Mucosa of rectum (tissue), 2 donors: ENCODE measurements around the gene FBXO41.

ENCODE experiments used
- H3K27ac ChIP-seq, 2 donors: one replicate each; pipeline ENCODE4 v1.7.0; 2013; ENCODE audit warnings: inconsistent platforms in 2 of 2, low read depth in 2 of 2, low read length in 2 of 2
- H3K27me3 ChIP-seq, 2 donors: one replicate each; pipeline ENCODE4 v1.7.0; 2013; ENCODE audit warnings: low read length in 2 of 2; ENCODE audit not compliant: control insufficient read depth in 2 of 2, insufficient read depth in 2 of 2
- H3K36me3 ChIP-seq, 2 donors: one replicate each; pipeline ENCODE4 v1.7.0; 2013; ENCODE audit warnings: low read length in 2 of 2; ENCODE audit not compliant: control insufficient read depth in 2 of 2, insufficient read depth in 2 of 2
- H3K4me1 ChIP-seq, 2 donors: one replicate each; pipeline ENCODE4 v1.7.0; 2013; ENCODE audit warnings: low read length in 2 of 2, mild to moderate bottlenecking in 1 of 2; ENCODE audit not compliant: control insufficient read depth in 2 of 2, insufficient read depth in 2 of 2
- H3K4me3 ChIP-seq, 2 donors: one replicate each; pipeline ENCODE4 v1.7.0; 2013; ENCODE audit warnings: low read length in 2 of 2
- H3K9ac ChIP-seq, 2 donors: one replicate each; pipeline ENCODE4 v1.7.0; 2013; ENCODE audit warnings: low read length in 2 of 2, low read depth in 1 of 2, mild to moderate bottlenecking in 1 of 2
- H3K9me3 ChIP-seq, 2 donors: one replicate each; pipeline ENCODE4 v1.7.0; 2013; ENCODE audit warnings: low read length in 2 of 2; ENCODE audit not compliant: control insufficient read depth in 2 of 2
- donor health status: healthy.
- donor health status: Normal muscosa, but diverticular disease.

FBXO41 gene

DNA sequence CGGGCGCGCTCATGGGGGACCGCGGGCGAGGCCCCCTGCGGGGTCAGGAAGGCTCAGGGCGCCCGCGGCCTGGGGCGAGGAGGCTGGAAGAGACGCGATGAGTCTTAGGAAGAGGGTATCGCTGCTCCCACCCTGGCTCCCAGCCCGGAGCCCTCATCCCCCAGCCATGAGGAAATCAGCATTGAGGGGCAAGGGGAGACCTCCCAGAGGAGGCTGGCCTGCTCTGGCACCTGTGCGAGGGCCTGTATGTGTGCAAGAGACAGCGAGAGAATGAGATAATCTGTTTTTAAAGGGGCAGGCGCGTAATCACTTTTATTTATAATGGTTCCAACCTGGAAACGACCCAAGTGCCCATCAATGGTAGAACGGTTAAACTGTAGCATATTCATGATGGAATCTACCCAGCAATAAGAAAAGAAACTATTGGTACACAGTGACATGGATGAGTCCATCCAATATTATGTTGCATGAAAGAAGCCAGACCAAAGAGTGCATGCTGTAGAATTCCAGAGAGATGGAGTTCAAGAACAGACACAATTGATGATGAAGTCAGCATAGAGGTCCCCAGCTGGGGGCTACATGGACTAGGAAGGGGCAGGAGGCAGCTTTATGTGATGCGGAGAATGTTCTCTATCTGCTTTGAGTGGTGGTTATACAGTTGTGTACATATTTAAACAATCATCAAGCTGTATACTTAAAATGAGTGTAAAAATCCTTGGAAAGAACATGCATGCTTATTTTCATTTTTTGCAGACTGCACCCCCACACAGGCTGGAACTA, 14.4 kb downstream of the FBXO41 start:
- Histone ChIP-seq H3K4me3 (peak overlapping the region; percentile 53 to 65), H3K9ac (peak overlapping the region; percentile 41 to 68), H3K4me1 (peaks cover 5 to 8% of the 10 kb centered on the region in 2 donors), H3K27ac (no peak overlapping the region), H3K36me3 (no peaks in the 10 kb centered on the region), H3K9me3 (no peaks in the 10 kb centered on the region), H3K27me3 (peaks cover 0 to 2% of the 10 kb centered on the region in 2 donors)

DNA sequence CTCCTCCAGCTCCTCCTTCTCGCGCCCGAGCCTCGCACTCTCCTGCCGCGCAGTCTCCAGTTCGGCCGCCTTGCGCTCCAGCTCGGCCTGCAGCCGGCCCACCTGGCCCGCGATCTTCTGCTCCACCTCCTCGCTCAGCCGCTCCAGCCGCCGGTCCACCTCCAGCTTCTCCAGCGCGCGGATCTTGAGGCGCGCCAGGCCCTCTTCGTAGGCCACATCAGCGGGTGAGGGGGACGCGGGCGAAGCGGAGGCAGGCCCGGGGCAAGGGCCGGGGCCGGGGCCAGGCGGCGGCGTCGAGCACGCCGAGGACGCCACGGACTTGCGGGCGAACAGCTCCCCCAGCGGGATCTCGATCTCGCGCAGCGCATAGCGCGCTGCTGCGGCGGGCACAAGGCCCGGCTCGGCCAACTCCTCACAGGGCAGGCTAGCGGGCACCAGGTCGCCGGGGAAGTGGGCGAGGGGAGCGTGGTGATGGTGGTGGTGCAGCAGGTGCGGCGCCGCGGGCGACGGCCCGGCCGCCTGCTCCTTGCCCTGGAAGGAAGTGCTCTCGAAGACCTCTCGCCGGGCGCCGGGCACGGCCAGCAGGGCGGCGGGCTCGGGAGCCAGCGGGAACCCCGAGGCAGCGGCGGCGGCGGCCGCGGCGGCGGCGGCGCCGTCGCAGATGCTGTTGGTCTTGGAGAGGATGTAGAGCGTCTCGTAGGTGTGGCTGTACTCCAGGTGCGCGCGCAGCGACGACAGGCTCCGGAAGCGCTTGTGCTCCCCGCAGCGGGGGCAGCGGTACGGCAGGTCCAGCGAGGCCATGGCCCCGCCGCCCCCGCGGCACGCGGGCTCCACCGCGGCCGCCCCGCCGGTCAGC, 15.2 kb downstream of the FBXO41 start:
- H3K4me1 ChIP-seq, result peaks cover 5 to 8% of the 10 kb centered on the region in 2 donors
- H3K4me3 ChIP-seq, result peak overlapping the region; percentile 53 to 65
- H3K9ac ChIP-seq, result peak overlapping the region; percentile 41 to 68
- no peaks in the 10 kb centered on the region for H3K9me3 ChIP-seq
- H3K27ac ChIP-seq, result peak overlapping the region in 1 of 2 donors; percentile 16
- H3K36me3 ChIP-seq, result no peaks in the 10 kb centered on the region
- H3K27me3 ChIP-seq, result peaks cover 0 to 2% of the 10 kb centered on the region in 2 donors

DNA sequence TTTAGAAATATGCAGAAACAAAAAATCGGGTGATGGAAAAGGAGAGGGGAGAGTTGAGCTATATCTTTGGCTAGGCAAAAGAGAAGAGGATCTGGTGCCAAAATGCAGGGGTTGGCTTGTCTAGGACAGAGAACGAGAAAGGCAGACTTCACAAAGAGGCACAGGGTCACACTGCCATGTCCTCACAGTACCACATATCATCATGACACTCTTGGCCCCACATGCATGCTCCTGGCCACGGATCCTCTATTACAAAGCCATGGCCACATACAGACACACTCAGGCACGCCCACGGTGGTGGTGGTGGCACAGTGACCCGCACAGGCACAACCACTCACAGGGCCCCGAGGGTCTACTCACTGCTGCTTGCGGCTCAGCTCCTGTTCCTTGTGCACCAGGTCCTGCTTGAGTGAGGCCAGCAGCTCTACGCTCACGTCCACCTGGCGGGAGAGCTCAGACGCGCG, 15.9 kb downstream of the FBXO41 start:
- H3K9me3 ChIP-seq, result no peaks in the 10 kb centered on the region
- no peak overlapping the region for H3K27ac ChIP-seq
- H3K36me3 ChIP-seq, result no peaks in the 10 kb centered on the region
- peaks cover 5 to 8% of the 10 kb centered on the region in 2 donors for H3K4me1 ChIP-seq
- H3K9ac ChIP-seq, result no peak overlapping the region
- H3K27me3 ChIP-seq, result peaks cover 0 to 2% of the 10 kb centered on the region in 2 donors
- peak overlapping the region; percentile 22 to 56 for H3K4me3 ChIP-seq

DNA sequence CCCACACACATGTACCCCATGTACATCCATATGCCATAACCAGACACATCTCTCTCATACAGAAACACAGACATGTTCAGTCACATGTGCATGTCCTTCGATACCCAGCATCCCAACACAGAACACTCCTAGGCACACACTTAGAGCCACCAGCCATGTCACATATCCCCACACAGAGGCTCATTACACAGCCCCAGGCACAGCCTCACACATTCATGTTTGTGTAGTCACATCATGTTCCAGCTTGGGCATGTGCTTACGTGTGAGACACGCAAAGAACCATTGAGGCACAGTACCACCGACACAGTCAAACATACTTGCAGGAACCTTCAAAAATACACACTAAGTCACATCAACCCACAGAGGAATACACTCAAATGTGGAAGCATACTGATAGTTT, 17.3 kb downstream of the FBXO41 start:
- Histone ChIP-seq H3K27ac (no peak overlapping the region), H3K4me3 (no peak overlapping the region)

DNA sequence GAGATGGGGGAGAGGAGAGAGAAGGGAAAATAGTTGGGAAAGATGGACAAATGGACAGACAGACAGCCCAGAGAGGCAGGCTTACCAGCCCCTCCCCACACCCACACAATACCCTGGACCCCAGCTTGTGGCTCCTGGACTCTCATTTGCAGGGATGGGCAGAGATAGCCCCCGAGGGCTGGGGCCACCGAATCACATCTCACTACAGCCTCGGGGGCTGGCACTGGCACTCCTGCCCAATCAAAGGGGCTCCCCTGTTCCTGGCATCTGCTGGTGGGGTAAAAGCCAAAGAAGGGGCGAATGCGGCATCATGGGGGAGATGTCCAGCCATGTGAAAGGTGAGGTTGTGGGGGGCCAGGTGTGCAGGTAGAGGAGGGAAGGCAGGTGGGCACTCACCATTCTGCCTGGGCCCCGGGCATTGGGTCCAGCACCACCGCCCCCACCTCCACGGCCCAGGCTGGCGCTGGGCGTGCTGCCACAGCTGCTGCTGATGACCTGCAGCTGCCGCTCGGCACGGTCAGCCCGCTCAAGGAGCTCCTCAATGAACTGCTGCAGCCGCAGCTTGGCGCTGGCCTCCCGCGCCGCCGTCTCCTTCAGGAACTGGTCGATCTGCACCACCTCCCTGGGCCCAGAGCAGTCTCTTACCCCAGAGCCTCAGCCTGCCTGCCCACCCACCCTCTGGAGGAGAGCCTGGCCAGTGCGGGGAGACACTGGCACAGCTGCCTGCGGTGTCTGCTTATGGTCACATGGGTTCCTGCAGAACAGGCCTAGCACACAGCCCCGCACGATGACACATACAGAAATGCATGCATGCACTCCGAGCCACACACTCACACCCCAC, 18.0 kb downstream of the FBXO41 start:
- no peak overlapping the region for H3K4me3 ChIP-seq
- no peak overlapping the region for H3K27ac ChIP-seq
- H3K27me3 ChIP-seq, result peaks cover 0 to 2% of the 10 kb centered on the region in 2 donors
- no peaks in the 10 kb centered on the region for H3K36me3 ChIP-seq
- H3K9ac ChIP-seq, result no peak overlapping the region
- no peaks in the 10 kb centered on the region for H3K9me3 ChIP-seq
- H3K4me1 ChIP-seq, result peaks cover 5 to 8% of the 10 kb centered on the region in 2 donors

More for the DNA sequence above, 17.3 kb downstream of the FBXO41 start:
- peaks cover 5 to 8% of the 10 kb centered on the region in 2 donors for H3K4me1 ChIP-seq
- H3K27me3 ChIP-seq, result peaks cover 0 to 2% of the 10 kb centered on the region in 2 donors
- H3K9me3 ChIP-seq, result no peaks in the 10 kb centered on the region
- H3K9ac ChIP-seq, result no peak overlapping the region
- H3K36me3 ChIP-seq, result no peaks in the 10 kb centered on the region

DNA sequence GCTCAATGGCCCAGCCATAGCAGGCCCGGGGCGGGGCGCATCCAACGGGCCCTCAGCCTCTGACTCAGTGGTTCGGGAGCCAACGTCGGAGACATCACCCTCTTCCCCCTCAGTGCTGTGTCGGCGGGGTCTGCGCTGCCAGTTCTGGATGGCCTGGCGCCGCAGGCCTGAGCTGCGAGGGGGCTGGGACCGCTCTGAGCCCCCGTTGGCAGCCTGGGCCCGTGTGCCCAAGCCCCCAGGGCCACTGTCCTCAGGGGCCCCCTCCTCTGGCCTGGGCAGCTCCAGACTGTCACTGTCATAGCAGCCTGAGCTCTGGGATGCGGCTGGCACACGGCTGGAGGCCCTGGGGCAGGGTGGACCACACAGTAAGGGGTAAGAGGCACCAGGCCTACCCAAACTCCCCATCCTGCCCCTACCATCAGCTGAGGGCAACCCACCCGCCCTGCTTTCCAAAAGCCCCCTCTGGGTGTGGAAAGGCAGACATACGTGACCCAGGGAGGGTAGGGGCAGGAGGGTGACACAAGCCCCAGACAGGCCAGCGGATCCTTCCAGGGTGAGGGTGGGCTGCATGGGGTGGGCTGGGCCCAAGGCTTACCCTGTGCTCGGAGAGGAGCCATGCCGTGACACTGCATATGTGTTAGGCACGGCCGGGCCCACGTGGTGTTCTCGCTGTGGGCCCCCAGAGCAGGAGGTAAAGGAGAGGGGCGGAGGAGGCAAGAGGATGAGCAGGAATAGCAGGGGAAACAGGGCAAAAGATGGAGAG, 18.8 kb downstream of the FBXO41 start:
- no peaks in the 10 kb centered on the region for H3K9me3 ChIP-seq
- H3K27me3 ChIP-seq, result peaks cover 0 to 2% of the 10 kb centered on the region in 2 donors
- H3K27ac ChIP-seq, result no peak overlapping the region
- peaks cover 5 to 8% of the 10 kb centered on the region in 2 donors for H3K4me1 ChIP-seq
- no peak overlapping the region for H3K9ac ChIP-seq
- H3K4me3 ChIP-seq, result no peak overlapping the region
- no peaks in the 10 kb centered on the region for H3K36me3 ChIP-seq

DNA sequence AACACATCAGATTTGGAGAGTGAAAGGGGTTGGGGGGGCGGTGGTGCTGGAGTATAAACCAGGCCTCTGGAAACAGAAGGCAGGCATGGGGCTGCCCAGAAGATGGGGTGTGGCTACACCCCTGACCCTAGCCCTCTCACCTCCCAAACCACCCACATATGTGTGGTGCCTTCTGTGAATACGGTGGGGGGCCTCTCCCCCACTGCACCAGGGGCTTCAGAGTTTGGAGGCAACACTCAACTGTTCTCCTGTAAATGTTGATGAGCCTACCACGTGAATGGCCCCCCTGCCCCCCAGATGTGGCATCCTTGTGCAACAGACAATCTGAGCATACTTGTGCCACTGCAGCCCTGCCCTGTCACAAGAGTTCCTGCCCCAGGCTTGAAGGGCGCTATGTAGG, 19.5 kb downstream of the FBXO41 start:
- no peak overlapping the region for H3K27ac ChIP-seq
- H3K9me3 ChIP-seq, result no peaks in the 10 kb centered on the region
- peaks cover 0 to 2% of the 10 kb centered on the region in 2 donors for H3K27me3 ChIP-seq
- no peak overlapping the region for H3K9ac ChIP-seq
- H3K4me3 ChIP-seq, result no peak overlapping the region
- no peaks in the 10 kb centered on the region for H3K36me3 ChIP-seq
- H3K4me1 ChIP-seq, result peaks cover 5 to 8% of the 10 kb centered on the region in 2 donors

DNA sequence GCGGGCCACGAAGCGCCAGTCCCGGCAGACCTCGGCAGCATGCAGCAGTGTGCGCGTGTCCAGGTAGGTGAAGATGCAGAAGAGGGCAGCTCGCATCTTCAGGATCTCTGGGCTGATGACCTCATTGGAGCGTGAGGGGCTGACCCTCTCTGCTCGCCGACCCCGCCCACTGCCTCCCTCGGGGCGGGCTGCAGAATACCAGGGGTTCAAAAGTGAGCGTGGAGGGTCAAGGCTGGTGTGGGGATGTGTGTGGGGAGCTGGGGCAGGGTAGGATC, 20.0 kb downstream of the FBXO41 start:
- Histone ChIP-seq H3K27ac (no peak overlapping the region), H3K4me1 (peaks cover 5 to 8% of the 10 kb centered on the region in 2 donors), H3K27me3 (peaks cover 0 to 2% of the 10 kb centered on the region in 2 donors), H3K36me3 (no peaks in the 10 kb centered on the region), H3K9me3 (no peaks in the 10 kb centered on the region), H3K9ac (no peak overlapping the region), H3K4me3 (no peak overlapping the region)

DNA sequence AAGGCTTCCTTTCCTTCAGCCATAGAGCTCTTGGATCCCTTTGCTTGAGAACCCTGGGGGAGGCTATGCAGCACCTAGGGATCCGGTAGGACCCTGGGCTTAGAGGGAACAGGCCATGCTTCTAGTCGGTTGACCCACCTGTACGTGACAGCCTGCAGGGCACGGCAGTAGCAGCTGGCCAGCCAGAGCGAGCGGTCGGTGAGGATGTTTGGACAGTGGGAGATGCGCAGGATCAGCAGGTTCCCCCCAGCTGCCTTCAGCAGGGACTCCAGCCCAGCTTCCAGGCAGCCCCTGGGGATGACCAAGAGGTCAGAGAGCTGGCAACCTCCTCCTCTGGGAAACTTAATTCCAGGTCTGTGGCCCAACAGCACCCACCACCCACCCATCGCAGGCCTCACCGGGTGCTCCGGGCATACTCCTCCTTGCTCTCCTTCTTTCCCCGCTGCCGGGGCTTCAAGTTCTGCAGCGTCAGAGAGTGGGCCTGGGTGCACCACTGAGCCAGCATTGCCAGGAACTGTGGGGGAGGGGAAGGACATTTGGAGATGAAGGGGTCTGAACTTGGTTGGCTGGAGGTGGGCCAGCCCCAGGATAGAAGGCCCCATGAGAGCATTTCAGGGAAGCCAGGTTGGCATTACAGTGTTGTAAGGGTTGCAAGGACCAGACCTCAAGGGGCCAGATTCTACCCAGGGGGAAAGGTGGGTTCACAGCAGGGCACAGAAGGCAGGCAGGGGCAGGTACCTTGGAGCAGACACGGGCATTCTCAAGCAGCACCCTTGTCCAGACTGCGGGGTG, 20.5 kb downstream of the FBXO41 start:
- Histone ChIP-seq H3K4me1 (peaks cover 5% of the 10 kb centered on the region in 2 donors), H3K9me3 (no peaks in the 10 kb centered on the region), H3K27ac (no peak overlapping the region), H3K36me3 (no peaks in the 10 kb centered on the region), H3K9ac (no peak overlapping the region), H3K4me3 (no peak overlapping the region), H3K27me3 (peaks cover 0 to 2% of the 10 kb centered on the region in 2 donors)
